ENCODE results near the gene AK6.

AK6 gene

DNA sequence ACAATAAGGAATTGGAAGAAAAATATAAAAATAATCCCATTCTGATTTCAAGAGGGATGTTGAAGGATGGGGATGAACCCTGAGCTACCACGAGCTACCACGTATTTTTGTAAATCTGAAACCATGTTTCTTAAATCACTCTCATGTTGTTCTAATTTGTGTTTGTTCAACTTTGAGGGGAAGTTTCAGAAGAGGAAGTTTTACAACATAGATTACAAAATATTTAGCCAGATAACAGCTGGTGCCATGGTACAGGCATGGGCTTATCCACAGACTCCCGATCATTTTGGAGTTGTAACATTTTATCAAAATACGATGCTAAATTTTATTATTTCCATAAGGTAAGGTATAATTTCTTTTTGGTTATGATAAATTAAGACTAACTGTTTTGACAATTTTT lies 51.9 kb downstream of the AK6 start:
- intact Hi-C loops (cut with DNase I; ENCODE audit: low total_unique reads) = no loop called here
- H3K4me3 ChIP-seq = no peak overlapping the region
- DNase-seq = no peak
- H3K27me3 ChIP-seq = no peaks in the 10 kb centered on the region
- no peaks in the 10 kb centered on the region for H3K4me1 ChIP-seq
- TF ChIP-seq, protein P1, sequence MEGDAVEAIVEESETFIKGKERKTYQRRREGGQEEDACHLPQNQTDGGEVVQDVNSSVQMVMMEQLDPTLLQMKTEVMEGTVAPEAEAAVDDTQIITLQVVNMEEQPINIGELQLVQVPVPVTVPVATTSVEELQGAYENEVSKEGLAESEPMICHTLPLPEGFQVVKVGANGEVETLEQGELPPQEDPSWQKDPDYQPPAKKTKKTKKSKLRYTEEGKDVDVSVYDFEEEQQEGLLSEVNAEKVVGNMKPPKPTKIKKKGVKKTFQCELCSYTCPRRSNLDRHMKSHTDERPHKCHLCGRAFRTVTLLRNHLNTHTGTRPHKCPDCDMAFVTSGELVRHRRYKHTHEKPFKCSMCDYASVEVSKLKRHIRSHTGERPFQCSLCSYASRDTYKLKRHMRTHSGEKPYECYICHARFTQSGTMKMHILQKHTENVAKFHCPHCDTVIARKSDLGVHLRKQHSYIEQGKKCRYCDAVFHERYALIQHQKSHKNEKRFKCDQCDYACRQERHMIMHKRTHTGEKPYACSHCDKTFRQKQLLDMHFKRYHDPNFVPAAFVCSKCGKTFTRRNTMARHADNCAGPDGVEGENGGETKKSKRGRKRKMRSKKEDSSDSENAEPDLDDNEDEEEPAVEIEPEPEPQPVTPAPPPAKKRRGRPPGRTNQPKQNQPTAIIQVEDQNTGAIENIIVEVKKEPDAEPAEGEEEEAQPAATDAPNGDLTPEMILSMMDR (IDR thresholded peaks at IDR 0.05) = no peak
- no peak overlapping the region for H3K27ac ChIP-seq
- H3K36me3 ChIP-seq = peaks cover 5 to 49% (median 17%) of the 10 kb centered on the region in 3 donors
- no peaks in the 10 kb centered on the region for H3K9me3 ChIP-seq

DNA sequence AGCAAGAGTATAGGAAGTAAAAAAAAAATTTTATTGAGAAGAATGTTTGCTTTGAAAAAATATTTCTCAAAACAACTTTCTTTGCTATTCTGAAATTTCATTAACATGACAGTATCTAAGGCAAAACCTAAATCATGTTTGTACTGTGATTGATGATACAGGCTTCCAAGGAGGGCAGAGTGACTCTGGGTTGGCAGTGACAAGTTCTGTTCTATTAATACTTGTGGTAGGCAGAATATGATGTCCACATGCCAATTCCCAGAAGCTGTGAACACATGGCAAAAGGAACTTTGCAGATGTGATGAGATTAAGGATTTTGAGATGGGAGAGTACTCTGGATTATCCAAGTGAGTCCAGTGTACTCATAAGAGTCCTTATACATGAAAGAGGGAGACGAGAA lies 53.3 kb downstream of the AK6 start:
- DNase-seq = no peak
- H3K27ac ChIP-seq = no peak overlapping the region
- H3K36me3 ChIP-seq = peaks cover 5 to 57% (median 17%) of the 10 kb centered on the region in 3 donors
- no peaks in the 10 kb centered on the region for H3K4me1 ChIP-seq
- no peak overlapping the region for H3K4me3 ChIP-seq
- H3K9me3 ChIP-seq = no peaks in the 10 kb centered on the region
- TF ChIP-seq, protein P1 (IDR thresholded peaks at IDR 0.05) = no peak
- intact Hi-C loops (cut with DNase I; ENCODE audit: low total_unique reads) = no loop called here
- no peaks in the 10 kb centered on the region for H3K27me3 ChIP-seq

DNA sequence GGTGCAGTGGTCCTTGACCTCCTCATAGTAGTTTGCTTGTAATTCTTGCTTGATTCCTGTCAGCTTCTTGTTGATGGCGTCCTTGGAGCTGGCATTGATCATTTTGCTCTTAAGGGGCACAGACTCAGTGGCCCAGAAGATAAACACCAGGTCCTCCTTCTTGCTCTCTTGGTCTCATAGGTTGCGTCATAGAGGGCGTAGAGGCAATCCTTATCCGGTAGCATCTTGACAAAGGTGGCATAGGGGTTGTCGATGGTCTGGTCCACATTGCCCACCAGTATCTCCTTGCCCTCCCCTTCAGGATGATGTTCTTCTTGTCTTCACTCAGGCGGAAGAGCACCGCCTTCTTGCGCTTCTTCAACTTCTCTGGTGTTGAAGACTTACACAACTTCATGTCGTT lies 55.9 kb downstream of the AK6 start:
- TF ChIP-seq, protein P1 (IDR thresholded peaks at IDR 0.05) = no peak
- intact Hi-C loops (cut with DNase I; ENCODE audit: low total_unique reads) = no loop called here
- no peak for DNase-seq

DNA sequence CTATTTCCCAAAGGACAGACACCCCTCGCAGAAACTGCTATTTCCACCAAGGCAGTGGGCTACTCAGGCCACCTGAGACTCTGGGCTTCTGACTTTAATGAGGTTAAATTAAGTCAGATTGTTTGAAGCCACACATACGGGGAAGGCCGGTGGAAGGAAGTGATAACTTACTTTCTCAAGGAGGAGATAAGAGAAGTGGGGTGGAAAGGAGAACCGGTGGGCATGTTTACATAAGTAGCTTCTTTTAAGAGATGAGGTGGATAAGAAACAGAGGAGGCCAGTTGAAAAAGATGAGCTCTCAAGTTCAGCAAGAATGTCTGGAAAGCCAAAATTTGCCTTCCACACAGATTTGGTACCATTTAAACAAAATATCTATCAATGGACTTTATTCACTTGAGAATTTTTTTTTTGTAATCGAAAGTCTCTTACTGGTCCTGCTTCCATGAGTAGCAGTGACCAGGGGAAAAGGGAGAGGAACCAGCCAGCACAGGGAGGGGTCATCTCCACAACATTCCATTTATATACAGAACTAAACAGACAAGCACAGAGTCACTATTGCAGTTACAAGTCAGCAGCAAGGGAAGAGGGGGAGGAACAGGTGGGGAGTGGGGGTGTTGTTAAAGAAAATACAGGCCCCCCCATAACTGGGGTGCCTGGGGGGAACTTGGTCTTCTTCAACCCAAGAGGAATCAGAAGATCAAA lies 56.7 kb downstream of the AK6 start:
- Histone ChIP-seq H3K27ac (no peak overlapping the region), H3K9me3 (no peaks in the 10 kb centered on the region), H3K27me3 (no peaks in the 10 kb centered on the region), H3K36me3 (peaks cover 5 to 57% (median 26%) of the 10 kb centered on the region in 3 donors), H3K4me1 (no peaks in the 10 kb centered on the region), H3K4me3 (no peak overlapping the region)
- intact Hi-C loops (cut with DNase I; ENCODE audit: low total_unique reads) = no loop called here
- TF ChIP-seq, protein P1 (IDR thresholded peaks at IDR 0.05) = no peak
- no peak for DNase-seq

More for the DNA sequence above, 55.9 kb downstream of the AK6 start:
- no peak overlapping the region for H3K27ac ChIP-seq
- H3K9me3 ChIP-seq = no peaks in the 10 kb centered on the region
- no peak overlapping the region for H3K4me3 ChIP-seq
- H3K36me3 ChIP-seq = peaks cover 5 to 60% (median 26%) of the 10 kb centered on the region in 3 donors
- no peaks in the 10 kb centered on the region for H3K4me1 ChIP-seq
- H3K27me3 ChIP-seq = no peaks in the 10 kb centered on the region

DNA sequence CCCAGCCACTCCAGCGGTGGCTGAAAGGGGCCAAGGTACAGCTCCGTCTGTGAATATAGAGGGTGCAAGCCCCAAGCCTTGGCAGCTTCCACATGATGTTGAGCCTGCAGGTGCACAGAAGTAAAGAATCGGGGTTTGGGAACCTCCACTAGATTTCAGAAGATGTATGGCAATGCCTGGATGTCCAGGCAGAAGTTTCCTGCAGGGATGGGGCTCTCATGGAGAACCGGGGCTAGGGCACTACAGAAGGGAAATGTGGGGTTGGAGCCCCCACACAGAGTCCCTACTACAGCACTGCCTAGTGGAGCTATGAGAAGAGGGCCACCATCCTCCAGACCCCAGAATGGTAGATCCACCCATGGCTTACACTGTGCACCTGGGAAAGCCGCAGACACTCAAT lies 59.9 kb downstream of the AK6 start:
- H3K27ac ChIP-seq = no peak overlapping the region
- TF ChIP-seq, protein P1 (IDR thresholded peaks at IDR 0.05) = no peak
- H3K9me3 ChIP-seq = no peaks in the 10 kb centered on the region
- H3K36me3 ChIP-seq = peaks cover 10 to 68% (median 19%) of the 10 kb centered on the region in 3 donors
- no peak for DNase-seq
- H3K4me3 ChIP-seq = no peak overlapping the region
- intact Hi-C loops (cut with DNase I; ENCODE audit: low total_unique reads) = no loop called here
- no peaks in the 10 kb centered on the region for H3K27me3 ChIP-seq
- H3K4me1 ChIP-seq = no peaks in the 10 kb centered on the region

All from tibial artery (tissue), 4 donors.